ENCODE measurements around the gene VEGFA.
"Not testable (repeated sequence)": the region's sequence is repeated elsewhere in the genome, so short reads cannot be mapped to it uniquely, and the experiment has no call there.

Gene VEGFA

GRCh38 chr6:43811733-43812099 lies 41.7 kb downstream of the VEGFA start:
- no peak for DNase-seq
- intact Hi-C loops (cut with DNase I) = no loop called here

GRCh38 chr6:43812850-43813578 lies 43.0 kb downstream of the VEGFA start:
- DNase-seq = no peak
- intact Hi-C loops (cut with DNase I) = no loop called here

- intact Hi-C loops (cut with DNase I) = no loop called here
- no peak for DNase-seq
Observed at GRCh38 chr6:43814111-43814510, 44.1 kb downstream of the VEGFA start.

- no peak for DNase-seq
- intact Hi-C loops (cut with DNase I) = no loop called here
Observed at GRCh38 chr6:43814865-43815264, 44.9 kb downstream of the VEGFA start.

- no peak for DNase-seq
- intact Hi-C loops (cut with DNase I) = no loop called here
Observed at GRCh38 chr6:43817192-43817591, 47.2 kb downstream of the VEGFA start.

- intact Hi-C loops (cut with DNase I); DNase-seq: not testable (repeated sequence)
Observed at GRCh38 chr6:43818973-43819372, 49.0 kb downstream of the VEGFA start.

GRCh38 chr6:43819958-43820357 lies 49.9 kb downstream of the VEGFA start:
- intact Hi-C loops (cut with DNase I) = no loop called here
- no peak for DNase-seq

GRCh38 chr6:43820486-43820885 lies 50.5 kb downstream of the VEGFA start:
- DNase-seq = no peak
- intact Hi-C loops (cut with DNase I) = no loop called here

GRCh38 chr6:43821101-43821886 lies 51.3 kb downstream of the VEGFA start:
- intact Hi-C loops (cut with DNase I) = no loop called here
- no peak for DNase-seq

- DNase-seq = no peak
- intact Hi-C loops (cut with DNase I) = no loop called here
Observed at GRCh38 chr6:43823390-43823789, 53.4 kb downstream of the VEGFA start.

- no peak for DNase-seq
- intact Hi-C loops (cut with DNase I) = no loop called here
Observed at GRCh38 chr6:43823879-43824702, 54.1 kb downstream of the VEGFA start.

- intact Hi-C loops (cut with DNase I) = no loop called here
- no peak for DNase-seq
Observed at GRCh38 chr6:43824703-43825064, 54.7 kb downstream of the VEGFA start.

GRCh38 chr6:43825187-43826115 lies 55.4 kb downstream of the VEGFA start:
- peak in 1 of 10 donors; percentile 81 for DNase-seq
- intact Hi-C loops (cut with DNase I) = no loop called here

- no peak for DNase-seq
- intact Hi-C loops (cut with DNase I) = no loop called here
Observed at GRCh38 chr6:43826730-43827129, 56.7 kb downstream of the VEGFA start.

- DNase-seq = no peak
- intact Hi-C loops (cut with DNase I) = no loop called here
Observed at GRCh38 chr6:43827898-43828297, 57.9 kb downstream of the VEGFA start.

- no peak for DNase-seq
- intact Hi-C loops (cut with DNase I) = no loop called here
Observed at GRCh38 chr6:43828711-43829110, 58.7 kb downstream of the VEGFA start.

GRCh38 chr6:43829470-43829869 lies 59.5 kb downstream of the VEGFA start:
- DNase-seq = no peak
- intact Hi-C loops (cut with DNase I) = no loop called here

GRCh38 chr6:43830775-43831174 lies 60.8 kb downstream of the VEGFA start:
- intact Hi-C loops (cut with DNase I) = no loop called here
- DNase-seq = no peak

GRCh38 chr6:43831191-43831590 lies 61.2 kb downstream of the VEGFA start:
- no peak for DNase-seq
- intact Hi-C loops (cut with DNase I) = no loop called here
